SH-SY5Y (cell line): ENCODE data around the gene STXBP6.

Source experiments
- GATA2 ChIP-seq: IDR thresholded peaks from 2 replicates; pipeline ENCODE4 v1.6.1; 2011; ENCODE audit warnings: mild to moderate bottlenecking, low read depth, low read length
- GATA3 ChIP-seq: IDR thresholded peaks from 2 replicates; pipeline ENCODE4 v1.6.1; 2011; ENCODE audit warnings: low read depth, mild to moderate bottlenecking, low read length, moderate library complexity

Gene STXBP6

DNA sequence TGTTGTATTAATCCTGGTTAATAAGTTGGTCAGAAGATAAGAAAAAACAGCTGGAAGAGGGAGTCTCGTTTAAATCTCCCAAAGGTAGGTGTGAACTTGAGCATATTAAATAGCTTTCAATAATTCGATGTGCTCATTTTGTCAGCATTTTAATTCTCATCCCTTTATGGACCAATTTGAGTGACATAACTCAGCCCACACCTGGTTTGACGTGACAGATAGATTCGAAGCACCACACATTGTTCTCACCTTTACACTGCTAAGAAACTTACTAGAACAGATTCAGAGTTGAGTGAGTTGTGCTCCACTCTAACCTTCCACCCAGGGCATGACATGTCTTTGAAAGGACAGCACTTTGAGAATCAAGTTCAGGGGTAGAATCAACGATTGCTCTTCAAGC, 254.5 kb downstream of the STXBP6 start:
- TF ChIP-seq GATA3: no peak
- TF ChIP-seq GATA2: no peak

DNA sequence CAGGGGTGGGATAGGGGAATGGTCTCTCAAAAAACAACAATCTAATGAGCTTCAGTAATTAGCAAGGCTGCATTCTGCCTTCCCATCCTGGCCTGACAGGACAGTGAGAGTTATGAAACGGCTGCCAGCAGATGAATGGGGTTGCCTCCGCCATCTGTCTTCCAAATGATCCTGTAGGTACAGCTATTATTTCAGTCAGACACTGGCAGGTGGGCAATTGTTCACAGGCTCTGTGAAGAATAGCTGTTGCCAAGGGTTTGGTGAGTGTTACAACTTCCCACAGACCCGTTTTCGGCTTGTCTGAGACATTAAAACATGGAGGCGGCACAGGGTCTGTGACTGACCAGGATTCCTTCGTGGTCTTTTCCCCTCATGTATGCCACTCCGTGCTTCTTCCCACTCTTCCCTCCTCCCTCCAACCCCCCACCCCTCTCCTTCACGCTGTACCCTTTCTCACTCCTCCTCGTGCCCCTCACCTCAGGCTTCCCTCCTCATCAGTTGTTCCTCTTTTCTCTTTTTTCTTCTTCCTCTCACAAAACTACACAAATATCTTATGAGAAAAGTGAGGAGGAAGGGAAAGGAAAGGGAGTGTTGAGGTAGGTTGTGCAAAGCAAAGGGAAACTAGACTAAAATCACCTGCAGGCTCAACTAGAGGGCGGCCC, 255.2 kb downstream of the STXBP6 start:
- TF ChIP-seq GATA2 (no peak), GATA3 (no peak)

- TF ChIP-seq GATA2: no peak
- TF ChIP-seq GATA3: no peak
Observed at GRCh38 chr14:24790196-24790595, 259.8 kb downstream of the STXBP6 start.

- TF ChIP-seq GATA2 (no peak), GATA3 (no peak)
Observed at GRCh38 chr14:24789378-24789884, 260.5 kb downstream of the STXBP6 start.

DNA sequence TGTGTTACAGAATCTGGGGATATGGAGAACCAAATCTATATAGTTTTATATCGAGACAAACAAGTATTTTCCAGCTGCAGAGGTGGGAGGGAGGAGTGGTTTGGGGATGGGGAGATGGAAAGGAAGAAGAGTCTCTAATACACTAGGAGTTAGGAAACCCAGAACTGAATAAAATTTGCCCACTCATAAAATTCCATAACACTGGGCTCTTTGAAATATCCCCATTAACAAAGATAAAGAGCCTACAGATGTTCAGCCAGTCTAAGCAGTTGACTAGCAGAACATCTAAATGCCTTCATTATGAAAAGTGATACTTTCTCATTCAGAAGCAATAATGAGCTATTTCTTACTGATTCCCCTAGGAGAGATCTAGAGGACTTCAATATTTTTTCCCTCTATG, 264.2 kb downstream of the STXBP6 start:
- TF ChIP-seq GATA2 (no peak), GATA3 (no peak)

DNA sequence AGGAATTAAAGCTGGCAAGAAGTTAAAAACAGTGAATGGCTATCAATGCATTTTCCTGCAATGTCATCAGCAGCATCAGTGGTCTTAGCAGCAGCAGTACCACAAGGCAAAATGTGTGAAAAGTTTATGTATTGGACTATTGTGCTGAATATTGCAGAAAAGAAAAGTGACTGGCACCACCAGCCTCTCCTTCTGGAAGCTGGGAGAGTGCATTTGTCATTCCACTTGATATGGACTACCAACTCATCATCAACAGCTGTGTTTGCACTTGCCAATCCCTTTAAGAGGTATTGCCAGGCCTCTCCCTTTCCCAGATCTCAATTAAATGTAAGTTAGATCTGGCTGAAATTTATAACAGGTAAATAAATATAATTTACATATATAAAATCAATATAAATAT, 265.0 kb downstream of the STXBP6 start:
- TF ChIP-seq GATA3 (no peak), GATA2 (no peak)

DNA sequence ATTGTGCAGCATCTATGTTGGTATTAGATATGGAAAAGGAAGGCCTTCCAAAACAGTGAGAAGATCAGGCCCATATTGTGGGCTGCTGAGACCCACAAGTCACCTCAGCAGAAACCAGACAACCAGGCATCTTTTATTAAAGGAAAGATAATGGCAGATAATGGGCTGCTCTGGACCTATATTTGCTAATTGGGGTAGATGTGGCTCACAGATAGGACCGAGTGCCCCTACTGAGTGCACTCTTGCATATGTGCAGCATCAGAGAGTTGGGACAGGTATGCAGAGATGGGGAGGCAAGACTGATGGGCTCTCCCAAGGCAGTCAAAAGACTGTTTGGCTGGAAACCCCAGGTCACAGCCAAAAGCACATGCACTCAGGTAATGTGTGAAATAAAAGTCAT, 266.2 kb downstream of the STXBP6 start:
- TF ChIP-seq GATA3: no peak
- no peak for TF ChIP-seq GATA2

DNA sequence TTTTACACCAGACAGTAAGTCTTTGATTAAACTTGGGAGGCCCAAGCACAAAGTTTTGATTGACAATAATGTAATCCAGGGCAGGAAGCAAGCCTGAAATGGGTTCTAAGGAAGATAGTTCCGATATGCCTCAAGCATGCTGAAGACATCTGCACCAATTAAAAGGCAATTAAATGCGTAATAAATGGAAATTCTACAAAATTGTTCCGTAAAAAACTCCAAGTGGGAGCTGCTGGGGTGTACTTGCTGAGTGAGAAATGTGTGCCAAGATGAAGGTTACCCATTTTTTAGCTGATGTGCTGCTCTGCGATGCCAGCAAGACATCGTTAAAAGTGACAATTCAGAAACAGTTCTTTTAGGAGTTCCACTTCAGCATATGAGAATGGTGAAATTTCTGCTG, 269.7 kb downstream of the STXBP6 start:
- TF ChIP-seq GATA2: no peak
- TF ChIP-seq GATA3: no peak

GRCh38 chr14:24777678-24778077, 272.3 kb downstream of the STXBP6 start:
- no peak for TF ChIP-seq GATA2
- TF ChIP-seq GATA3: no peak

GRCh38 chr14:24775950-24776349, 274.0 kb downstream of the STXBP6 start:
- TF ChIP-seq GATA3 (no peak), GATA2 (no peak)

GRCh38 chr14:24774187-24774915, 275.6 kb downstream of the STXBP6 start:
- no peak for TF ChIP-seq GATA2
- TF ChIP-seq GATA3: no peak

GRCh38 chr14:24766434-24766833, 283.5 kb downstream of the STXBP6 start:
- TF ChIP-seq GATA3 (no peak), GATA2 (no peak)

GRCh38 chr14:24761141-24761540, 288.8 kb downstream of the STXBP6 start:
- no peak for TF ChIP-seq GATA2
- TF ChIP-seq GATA3: no peak
